Left forelimb (tissue), 1 donor: Measurements from ENCODE around the gene LRP3.

ENCODE experiments used
- DNase-seq: peaks from one replicate; pipeline ENCODE4 v3.0.0-alpha.2; 2018; ENCODE audit warnings: low spot score

LRP3 gene

DNA sequence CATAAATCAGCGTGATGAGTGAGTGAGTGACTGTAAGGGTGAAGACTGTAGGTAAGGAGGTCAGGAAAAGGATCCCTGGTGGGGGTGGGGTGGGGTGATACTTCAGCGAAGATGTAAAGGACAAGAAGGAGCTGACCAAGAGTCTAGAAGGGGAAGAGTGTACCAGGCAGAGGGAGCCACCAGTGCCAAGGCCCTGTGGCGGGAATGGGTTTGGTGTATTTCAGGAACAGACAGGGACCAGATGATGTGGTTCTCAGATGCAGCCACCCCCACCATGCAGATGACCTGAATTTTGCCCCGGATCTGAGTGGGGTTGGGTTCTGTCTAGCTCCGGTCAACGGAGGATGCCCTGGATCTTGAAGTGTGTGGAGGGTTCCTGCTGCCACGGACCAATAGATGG lies 61.7 kb downstream of the LRP3 start:
- no peak for DNase-seq

DNA sequence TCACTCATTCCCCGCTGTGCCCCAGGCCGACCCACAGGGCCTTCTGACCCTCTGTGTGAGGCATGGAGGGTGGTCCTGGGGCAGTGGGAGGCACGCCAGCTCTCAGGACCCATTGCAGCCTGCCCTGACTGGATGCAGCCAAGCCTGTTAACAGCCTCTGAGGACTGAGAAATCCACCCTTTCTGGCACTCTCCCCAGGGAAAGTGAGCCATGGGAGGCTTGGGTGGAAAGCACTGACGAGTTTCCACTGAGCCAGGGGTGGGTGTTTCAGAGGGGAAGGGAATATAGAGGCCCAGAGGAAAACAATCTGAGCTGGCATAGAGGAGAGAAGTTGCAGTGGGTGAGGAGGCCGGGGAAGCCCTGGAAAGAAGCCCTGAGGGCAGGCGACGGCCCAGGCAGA lies 62.1 kb downstream of the LRP3 start:
- DNase-seq = no peak

DNA sequence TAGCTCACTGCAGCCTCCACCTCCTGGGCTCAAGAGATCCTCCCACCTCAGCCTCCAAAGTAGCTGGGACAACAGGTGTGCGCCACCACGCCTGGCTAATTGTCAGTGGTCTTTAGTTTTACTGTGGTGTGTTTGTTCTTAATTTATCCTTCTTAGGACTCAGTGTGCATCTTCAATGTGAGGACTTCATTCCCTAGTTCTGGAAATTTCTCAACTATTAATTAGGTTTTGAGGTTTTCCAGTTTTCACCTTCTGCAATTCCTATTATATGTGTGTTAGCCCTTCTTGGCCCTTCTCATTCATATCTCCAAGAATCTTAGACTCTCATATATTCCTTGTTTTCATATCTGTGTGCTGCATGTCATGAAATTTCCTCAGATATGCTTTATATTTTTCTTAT lies 63.7 kb downstream of the LRP3 start:
- DNase-seq = no peak
